GM18951 (cell line): ENCODE measurements around the gene PALLD.

Experiments used
- POLR2A ChIP-seq: IDR thresholded peaks from 4 replicates; pipeline ENCODE4 v1.6.1; 2011; ENCODE audit warnings: mild to moderate bottlenecking; ENCODE audit not compliant: insufficient read length, insufficient read depth; ENCODE audit errors: extremely low read depth
- in situ Hi-C: fragments of 300-500 bp; cut with MboI; formaldehyde crosslinking; loops from one replicate; pipeline ENCODE4 v1.12.0; 2022; ENCODE audit warnings: low sequenced_read_pairs, mixed read lengths, inconsistent platforms; ENCODE audit not compliant: unreplicated experiment

The PALLD gene

DNA sequence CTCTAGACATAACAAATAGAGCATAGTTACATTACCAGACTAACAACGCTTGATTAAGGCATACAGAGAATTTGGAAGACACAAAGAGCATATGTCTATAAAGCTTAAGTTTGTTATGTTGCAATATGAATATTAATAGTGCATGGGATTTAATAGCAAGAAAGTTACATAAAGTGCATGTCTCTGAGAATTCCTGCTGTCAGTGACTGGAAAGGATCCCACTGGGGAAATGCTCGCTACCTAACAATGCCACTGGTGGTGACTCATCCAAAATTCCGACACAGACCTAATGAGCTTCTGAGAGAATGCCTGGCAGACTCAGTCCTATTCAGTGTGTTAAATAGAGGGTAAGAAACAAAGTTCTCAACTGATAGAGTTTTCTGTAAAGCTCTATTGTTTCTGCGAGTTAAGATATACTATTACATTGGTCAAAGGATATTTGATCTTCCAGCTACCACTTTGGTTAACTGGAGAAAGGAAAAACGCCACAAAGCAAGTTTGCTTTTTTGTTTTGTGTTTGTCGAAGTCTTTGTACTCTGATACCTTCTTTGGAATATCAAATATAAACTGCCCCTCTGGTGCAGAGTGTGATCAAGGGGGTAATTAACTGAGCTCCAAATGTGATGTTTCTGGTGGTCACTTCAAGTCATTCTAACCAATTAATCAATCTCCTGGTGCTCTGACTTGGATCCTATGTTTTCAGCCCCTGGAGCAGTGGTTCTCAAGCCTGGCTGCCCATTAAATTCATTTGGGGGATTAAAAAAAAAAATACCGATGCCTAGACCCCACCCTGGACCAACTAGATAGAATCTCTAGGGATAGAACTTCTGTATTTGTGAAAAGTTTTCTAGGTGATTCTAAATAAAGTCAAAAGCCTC, 107.9 kb downstream of the PALLD start:
- no peak for TF ChIP-seq POLR2A
- in situ Hi-C loops: no loop called here

DNA sequence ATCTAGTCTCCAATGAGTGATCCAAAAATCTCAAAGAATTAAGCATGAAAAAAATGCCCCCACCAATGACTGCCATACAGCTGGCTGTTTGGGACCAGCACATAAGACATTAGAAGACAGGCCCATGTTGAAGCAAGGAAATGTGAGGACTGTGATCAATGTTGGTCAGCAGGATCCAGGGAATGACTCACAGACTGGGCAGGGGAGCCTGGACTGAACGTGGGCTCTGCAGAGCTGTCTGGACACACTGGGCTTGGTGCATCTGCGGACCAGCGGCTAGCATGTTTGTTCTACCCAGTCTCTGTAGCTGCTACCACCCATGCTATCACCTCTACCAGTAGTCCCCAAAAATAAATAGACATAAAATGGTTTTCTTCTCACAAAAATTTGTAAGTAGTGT, 108.6 kb downstream of the PALLD start:
- in situ Hi-C loops: no loop called here

DNA sequence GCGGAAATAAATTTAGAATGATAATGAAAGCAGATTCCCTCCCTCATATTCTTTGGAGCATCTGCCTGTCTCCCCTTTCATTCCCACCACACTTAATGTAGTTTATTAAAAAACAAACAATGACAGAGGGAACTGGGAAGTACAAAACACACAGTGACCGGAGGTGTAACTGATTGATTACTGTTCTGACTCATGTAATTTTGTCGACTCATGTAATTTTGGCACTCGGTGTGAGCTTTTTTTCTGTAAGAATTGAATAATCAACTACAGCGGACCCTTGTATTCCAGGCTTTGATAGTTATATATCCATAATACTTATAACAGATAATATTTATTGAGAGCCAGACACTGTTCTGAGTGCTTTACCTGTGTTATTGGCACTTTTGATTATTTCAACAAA, 110.4 kb downstream of the PALLD start:
- TF ChIP-seq POLR2A: no peak
- in situ Hi-C loops: no loop called here

More for the DNA sequence above, 108.6 kb downstream of the PALLD start:
- TF ChIP-seq POLR2A: no peak

DNA sequence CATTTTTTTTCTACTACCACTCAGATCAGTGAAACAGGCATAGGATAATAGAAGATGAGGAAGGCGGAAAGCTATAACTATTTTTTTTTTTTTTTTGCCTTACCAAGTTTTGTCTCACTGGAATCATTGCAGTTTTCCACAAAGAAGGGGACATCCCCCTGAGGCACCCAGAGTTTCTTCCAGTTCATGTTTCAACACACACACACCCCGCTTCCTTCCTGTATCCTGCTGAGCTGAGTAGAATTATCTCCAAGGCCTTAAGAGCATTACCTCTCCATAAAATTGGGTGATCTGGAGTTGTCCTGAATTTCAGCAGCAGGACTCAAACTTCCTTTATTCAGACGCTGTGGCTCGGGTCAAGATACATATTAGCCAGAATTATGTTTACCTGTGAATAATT, 111.9 kb downstream of the PALLD start:
- TF ChIP-seq POLR2A: no peak
- in situ Hi-C loops: no loop called here

DNA sequence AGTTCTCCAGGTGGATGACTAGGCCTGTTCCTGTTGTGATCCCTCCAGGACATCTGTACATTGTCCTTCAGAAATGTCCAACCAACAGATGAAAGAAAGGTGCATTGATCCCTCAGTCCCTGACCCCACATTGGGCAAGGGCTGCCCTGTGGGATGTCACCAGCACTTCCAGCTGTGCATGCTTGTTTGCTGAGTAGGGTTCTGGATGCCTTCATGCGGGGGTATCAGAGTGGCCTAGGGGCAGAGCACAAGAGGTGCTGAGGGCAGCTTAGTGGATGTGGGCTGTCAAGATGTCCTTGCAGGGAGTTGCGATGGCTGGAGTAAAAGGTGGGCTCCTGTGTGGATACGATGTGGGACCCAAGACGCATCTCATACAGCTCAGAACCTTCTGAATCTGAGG, 112.5 kb downstream of the PALLD start:
- no peak for TF ChIP-seq POLR2A
- in situ Hi-C loops: no loop called here

DNA sequence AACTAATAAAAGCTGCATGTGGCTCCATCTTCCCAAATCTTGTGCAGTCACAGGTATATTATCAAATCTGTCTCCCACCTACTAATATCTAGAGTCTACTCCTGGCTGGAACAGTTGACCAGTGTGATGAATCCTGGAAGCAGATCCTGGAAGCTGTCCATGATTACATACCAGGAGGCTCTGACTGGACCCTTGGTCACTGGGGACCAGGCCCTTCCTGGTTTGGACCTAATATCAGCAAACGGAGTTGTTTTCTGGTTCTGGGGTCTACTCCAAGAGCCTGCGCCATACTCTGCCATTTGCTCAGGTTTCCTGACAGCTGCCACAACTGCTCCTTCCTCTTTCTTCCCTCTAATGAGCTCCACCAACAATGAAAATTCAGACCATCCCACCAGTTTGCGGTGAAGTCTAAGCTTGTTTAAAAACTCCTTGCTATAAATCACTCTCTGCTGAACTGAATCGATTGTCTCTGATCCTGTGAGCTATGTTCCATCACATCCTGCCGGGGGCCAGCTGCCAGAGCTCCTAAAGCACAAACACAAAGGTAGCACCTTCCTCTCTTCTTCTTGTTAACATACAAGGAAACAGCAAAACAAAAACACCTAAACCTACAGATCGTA, 114.2 kb downstream of the PALLD start:
- no peak for TF ChIP-seq POLR2A
- in situ Hi-C loops: no loop called here

DNA sequence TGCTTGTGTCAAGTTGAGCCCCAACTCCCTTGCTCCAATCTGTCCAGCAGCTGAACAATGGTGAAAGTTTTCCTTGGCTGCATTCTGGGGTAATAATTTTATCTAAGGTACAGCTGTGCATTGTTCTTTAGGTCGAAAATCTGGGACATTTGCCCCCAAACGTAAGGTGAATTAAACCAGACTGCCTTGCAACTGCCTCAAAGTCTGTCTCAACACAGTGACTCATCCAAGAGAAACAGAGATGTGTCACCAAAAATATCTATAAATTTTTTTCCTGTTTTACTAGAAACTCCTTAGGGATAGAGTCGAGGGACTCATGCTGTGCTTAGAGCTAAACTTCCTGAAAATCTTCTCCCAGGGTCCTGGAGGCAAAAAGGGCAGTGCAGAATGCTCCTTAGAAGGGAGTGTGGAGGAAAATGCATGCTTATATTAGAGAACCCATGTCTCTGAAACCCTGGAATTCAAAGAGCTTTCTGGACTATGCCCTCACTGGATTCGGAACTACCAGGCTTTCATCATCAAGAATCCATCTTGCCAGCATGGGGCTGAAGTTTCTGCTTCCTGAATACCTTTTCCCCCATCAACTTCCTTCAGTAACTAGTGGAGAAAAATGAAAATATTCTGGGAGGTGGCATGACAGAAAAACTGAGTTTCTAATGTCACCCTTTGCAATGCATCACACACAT, 115.7 kb downstream of the PALLD start:
- no peak for TF ChIP-seq POLR2A
- in situ Hi-C loops: no loop called here

DNA sequence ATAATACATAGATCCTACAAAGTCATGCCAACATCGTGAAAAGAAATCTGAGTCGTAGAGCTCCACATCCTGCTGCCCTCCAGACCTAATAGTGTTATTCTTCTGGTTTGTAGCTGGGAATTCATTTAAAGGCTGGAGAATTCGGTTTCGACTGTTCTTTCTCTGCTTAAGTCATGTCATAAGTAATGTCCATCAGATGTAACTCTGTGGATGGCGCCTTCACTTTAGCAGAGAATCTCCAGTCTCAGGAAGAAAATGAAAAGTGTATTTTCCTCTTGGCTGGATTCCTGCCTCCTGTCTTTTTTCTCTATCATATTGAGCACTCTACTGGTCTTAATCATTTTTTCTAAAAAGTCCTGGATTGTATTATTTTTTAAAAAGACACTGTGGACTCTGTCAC, 117.0 kb downstream of the PALLD start:
- in situ Hi-C loops: no loop called here
- TF ChIP-seq POLR2A: no peak

DNA sequence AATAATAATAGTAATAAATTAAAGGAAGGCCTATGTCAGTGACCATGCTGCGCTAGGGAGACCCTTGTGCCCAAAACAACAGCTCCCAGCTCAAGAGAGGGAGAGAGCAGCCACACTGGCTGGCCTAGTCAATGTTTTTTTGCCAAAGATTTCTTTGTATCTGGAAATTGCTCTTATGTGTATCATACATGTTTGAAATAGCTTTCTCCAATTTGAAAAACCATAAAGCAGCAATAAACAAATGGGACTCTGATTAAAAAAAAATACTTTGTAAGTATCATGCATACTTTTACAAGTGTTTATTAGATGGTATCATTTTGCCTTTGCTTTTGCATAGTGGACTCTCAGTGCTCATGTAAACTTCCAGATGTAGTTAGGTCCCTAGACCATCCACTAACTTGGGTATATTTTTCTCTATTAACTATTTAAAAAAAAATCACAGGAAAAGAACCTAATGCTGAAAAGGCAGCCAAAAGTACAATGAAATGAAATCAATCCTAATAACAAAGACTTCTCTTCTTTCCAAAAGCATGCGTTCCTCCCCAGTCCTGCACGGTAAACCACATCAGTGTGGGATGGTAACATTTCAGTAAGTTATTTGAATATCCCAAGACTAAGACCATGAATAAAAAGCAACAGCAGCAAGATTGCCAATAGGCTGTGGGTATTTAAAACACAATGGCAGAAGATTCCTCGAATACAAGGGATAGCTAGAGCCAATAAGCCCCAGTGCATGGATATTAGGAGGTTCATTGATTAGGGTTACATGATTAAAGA, 117.6 kb downstream of the PALLD start:
- in situ Hi-C loops: no loop called here
- no peak for TF ChIP-seq POLR2A

DNA sequence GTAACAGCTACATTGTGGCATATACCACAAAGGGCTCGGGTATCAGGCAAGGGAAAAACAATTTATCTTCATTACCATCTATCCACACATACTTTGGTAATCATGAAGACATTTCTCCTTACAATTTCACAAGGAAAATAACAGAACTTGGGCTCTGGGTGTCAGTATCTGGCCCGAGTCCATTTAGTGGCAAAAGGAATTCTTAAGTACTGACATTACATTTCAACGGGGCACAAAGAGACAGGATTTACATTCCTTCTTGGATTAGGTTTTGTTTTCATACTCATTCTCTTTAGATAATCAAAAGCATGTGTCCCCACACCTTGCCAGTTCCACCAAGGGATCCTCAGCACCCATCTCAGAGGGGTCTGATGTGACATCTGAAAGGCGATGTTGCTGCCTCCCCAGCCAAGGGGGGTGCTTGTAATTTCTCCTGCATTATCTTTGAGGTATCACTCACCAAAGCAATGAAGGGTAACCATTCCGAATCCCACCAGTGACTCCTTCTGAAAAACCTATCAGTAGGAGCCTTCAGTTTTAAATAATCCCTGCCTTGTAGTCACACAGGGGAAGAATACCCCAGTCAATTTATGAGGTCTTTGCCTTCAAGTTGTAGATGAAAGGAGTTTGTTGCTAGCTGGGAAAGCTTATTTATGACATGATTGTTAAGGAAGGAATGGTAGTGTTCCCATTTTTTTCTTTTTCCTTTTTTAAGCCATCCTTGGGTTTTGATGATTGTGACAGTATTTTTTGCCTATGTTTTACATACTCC, 118.6 kb downstream of the PALLD start:
- in situ Hi-C loops: no loop called here
- no peak for TF ChIP-seq POLR2A

DNA sequence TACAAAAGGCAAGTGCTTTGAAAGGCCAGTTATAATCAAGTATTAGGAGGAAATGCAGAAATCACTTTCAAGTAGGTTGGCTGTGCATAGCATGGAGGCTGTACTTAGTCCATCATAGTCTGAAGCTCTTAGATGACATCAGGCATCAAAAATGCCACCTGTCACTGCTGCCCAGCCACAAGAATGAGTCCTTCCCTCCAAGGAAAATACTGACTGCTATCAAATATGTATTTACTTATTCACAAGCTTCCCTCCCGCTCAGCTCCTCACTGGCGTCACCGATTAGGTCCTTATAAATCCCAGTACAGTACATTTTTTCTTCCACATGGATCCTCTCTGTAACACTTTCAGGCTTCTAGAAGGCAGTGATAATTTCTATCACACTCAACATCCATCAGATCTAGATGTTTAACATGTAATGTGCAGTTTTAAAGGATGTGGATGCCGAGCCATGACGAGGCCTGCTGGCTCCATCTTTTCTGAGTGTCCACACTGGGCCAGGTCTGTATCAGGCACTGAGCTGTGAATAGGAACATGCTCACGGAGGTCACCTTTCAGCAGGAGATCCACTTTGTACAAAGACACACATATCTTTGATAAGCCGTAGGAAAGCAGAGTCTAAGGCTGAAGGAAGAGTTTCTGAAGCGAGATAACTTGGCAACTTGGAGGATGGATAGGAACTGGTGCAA, 121.9 kb downstream of the PALLD start:
- TF ChIP-seq POLR2A: no peak
- in situ Hi-C loops: no loop called here

DNA sequence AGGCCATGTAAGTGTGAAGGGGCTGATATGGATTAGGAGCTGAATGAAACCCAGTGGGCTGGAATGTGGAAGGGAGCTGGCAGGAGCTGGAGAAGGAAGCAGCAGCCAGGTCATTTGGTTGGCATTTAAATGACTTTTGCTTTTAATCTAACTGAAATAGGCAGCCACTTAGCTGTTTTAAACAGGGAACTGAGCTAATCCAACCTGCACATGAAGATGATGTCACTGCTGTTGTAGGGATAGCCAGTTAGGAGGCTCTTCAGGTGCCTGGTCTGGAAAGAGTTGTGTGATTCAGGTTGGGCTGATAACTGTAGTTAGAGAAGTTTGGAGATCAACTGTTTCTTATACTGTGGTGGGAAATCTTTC, 122.4 kb downstream of the PALLD start:
- TF ChIP-seq POLR2A: no peak
- in situ Hi-C loops: no loop called here
